Type B pancreatic cell (in vitro differentiated cells): Measurements from ENCODE around the gene ABAT. TPM values are rescaled to one million over a fixed set of nuclear protein-coding genes. Genes with fewer than 3 reads are reported as not detected.
"Not testable (repeated sequence)": the region's sequence is repeated elsewhere in the genome, so short reads cannot be mapped to it uniquely, and the experiment has no call there.

Experiments used
- DNase-seq: peaks from one replicate; pipeline ENCODE4 v3.0.0; 2021; ENCODE audit warnings: mixed read lengths; ENCODE audit not compliant: unreplicated experiment; ENCODE audit errors: extremely low spot score
- H3K27ac Mint-ChIP-seq: 2 replicates; pipeline ENCODE4 v1.8.0; 2021; ENCODE audit warnings: mild to moderate bottlenecking, mixed read lengths
- H3K27me3 Mint-ChIP-seq: 2 replicates; pipeline ENCODE4 v1.8.0; 2021; ENCODE audit warnings: mixed read lengths
- H3K36me3 Mint-ChIP-seq: 2 replicates; pipeline ENCODE4 v1.8.0; 2021; ENCODE audit warnings: mixed read lengths
- H3K4me1 Mint-ChIP-seq: one replicate; pipeline ENCODE4 v1.8.0; 2021; ENCODE audit warnings: mixed read lengths; ENCODE audit not compliant: unreplicated experiment
- H3K4me3 Mint-ChIP-seq: 2 replicates; pipeline ENCODE4 v1.8.0; 2021; ENCODE audit warnings: mild to moderate bottlenecking, mixed read lengths
- H3K9me3 Mint-ChIP-seq: 2 replicates; pipeline ENCODE4 v1.8.0; 2021; ENCODE audit warnings: mixed read lengths
- CTCF ChIP-seq: fragments of 200-600 bp; sonication (generic); conservative IDR thresholded peaks from 2 replicates; pipeline ENCODE4 v1.5.0; 2021; ENCODE audit warnings: antibody characterized with exemption, mild to moderate bottlenecking
- total RNA-seq: library from RNA; stranded (reverse); gene quantifications from 2 replicates; pipeline ENCODE4 v1.2.1, GENCODE V29; 2021; ENCODE audit warnings: low replicate concordance

The ABAT gene
- total RNA-seq, 1 donor from 2014 or later = 32.1 TPM

- H3K27me3 Mint-ChIP-seq, H3K27ac Mint-ChIP-seq, H3K9me3 Mint-ChIP-seq, H3K4me1 Mint-ChIP-seq, H3K4me3 Mint-ChIP-seq, H3K36me3 Mint-ChIP-seq, DNase-seq: not testable (repeated sequence)
- peak; percentile 66 for TF ChIP-seq CTCF
Measured at GRCh38 chr16:8651958-8652357, 22.5 kb upstream of the ABAT start.

GRCh38 chr16:8655184-8655717 lies 19.2 kb upstream of the ABAT start:
- H3K4me3 Mint-ChIP-seq = no peak overlapping the region
- TF ChIP-seq CTCF = peak; percentile 74
- no peaks in the 10 kb centered on the region for H3K36me3 Mint-ChIP-seq
- no peak for DNase-seq
- no peaks in the 10 kb centered on the region for H3K27me3 Mint-ChIP-seq
- peaks cover 7% of the 10 kb centered on the region for H3K4me1 Mint-ChIP-seq
- H3K27ac Mint-ChIP-seq = peak overlapping the region; percentile 86
- H3K9me3 Mint-ChIP-seq = no peaks in the 10 kb centered on the region

GRCh38 chr16:8656376-8656775 lies 18.0 kb upstream of the ABAT start:
- Mint-ChIP-seq H3K36me3 (no peaks in the 10 kb centered on the region), H3K27me3 (no peaks in the 10 kb centered on the region), H3K4me3 (peak overlapping the region; percentile 28), H3K9me3 (no peaks in the 10 kb centered on the region), H3K4me1 (peaks cover 11% of the 10 kb centered on the region), H3K27ac (peak overlapping the region; percentile 97)
- TF ChIP-seq CTCF = no peak
- DNase-seq = no peak

- no peak overlapping the region for H3K4me3 Mint-ChIP-seq
- H3K27ac Mint-ChIP-seq = peak overlapping the region; percentile 48
- TF ChIP-seq CTCF = peak; percentile 80
- H3K27me3 Mint-ChIP-seq = no peaks in the 10 kb centered on the region
- peaks cover 14% of the 10 kb centered on the region for H3K4me1 Mint-ChIP-seq
- H3K9me3 Mint-ChIP-seq = no peaks in the 10 kb centered on the region
- no peaks in the 10 kb centered on the region for H3K36me3 Mint-ChIP-seq
- no peak for DNase-seq
Measured at GRCh38 chr16:8660841-8661301, 13.5 kb upstream of the ABAT start.

- H3K27ac Mint-ChIP-seq = no peak overlapping the region
- H3K27me3 Mint-ChIP-seq = no peaks in the 10 kb centered on the region
- H3K4me1 Mint-ChIP-seq = peaks cover 7% of the 10 kb centered on the region
- no peak for DNase-seq
- no peak for TF ChIP-seq CTCF
- no peak overlapping the region for H3K4me3 Mint-ChIP-seq
- no peaks in the 10 kb centered on the region for H3K9me3 Mint-ChIP-seq
- H3K36me3 Mint-ChIP-seq = no peaks in the 10 kb centered on the region
Measured at GRCh38 chr16:8661703-8662102, 12.7 kb upstream of the ABAT start.
